K562 (cell line): ENCODE results near the gene KIAA1614.

Experiments used
- KLF16 ChIP-seq: IDR thresholded peaks from 2 replicates; pipeline ENCODE4 v1.6.1; 2016; ENCODE audit warnings: antibody characterized with exemption
- MTF1 ChIP-seq: fragments of 250-450 bp; sonication (Bioruptor Pico); IDR thresholded peaks from 2 replicates; pipeline ENCODE4 v1.9.0; 2021; ENCODE audit warnings: moderate library complexity, mild to moderate bottlenecking, inconsistent platforms, borderline replicate concordance
- PCBP2 ChIP-seq: fragments of 200-400 bp; formaldehyde crosslinking; IDR thresholded peaks from 2 replicates; pipeline ENCODE4 v1.6.1; 2018; ENCODE audit warnings: low read length, low read depth, mild to moderate bottlenecking, moderate library complexity; ENCODE audit not compliant: poor library complexity, severe bottlenecking
- POLR2AphosphoS5 ChIP-seq: IDR thresholded peaks from 2 replicates; pipeline ENCODE4 v1.6.1; 2011; ENCODE audit warnings: mild to moderate bottlenecking, low read depth, low read length, moderate library complexity; ENCODE audit not compliant: control insufficient read depth, insufficient read depth
- TF ChIP-seq, protein P1 (sequence below), 2 experiments: IDR thresholded peaks; 2 replicates each; pipeline ENCODE4 v1.6.1; 2011; ENCODE audit warnings: borderline replicate concordance in 1 of 2, control low read depth in 1 of 2, low read depth in 1 of 2, low read length in 1 of 2, mild to moderate bottlenecking in 1 of 2, mixed read lengths in 1 of 2, moderate library complexity in 1 of 2; ENCODE audit not compliant: insufficient read depth in 1 of 2, insufficient read length in 1 of 2, poor library complexity in 1 of 2, severe bottlenecking in 1 of 2; ENCODE audit errors: extremely low read depth in 1 of 2
- TF ChIP-seq, protein P2 (sequence below): fragments of 450-650 bp; formaldehyde crosslinking; IDR thresholded peaks from 2 replicates; pipeline ENCODE4 v1.4.0; 2020; ENCODE audit warnings: mild to moderate bottlenecking, moderate library complexity
- TF ChIP-seq, protein P3 (sequence below): sonication (generic); formaldehyde crosslinking; IDR thresholded peaks from 2 replicates; pipeline ENCODE4 v1.8.1; 2023; ENCODE audit warnings: mild to moderate bottlenecking, missing genetic modification reagents

DNA sequence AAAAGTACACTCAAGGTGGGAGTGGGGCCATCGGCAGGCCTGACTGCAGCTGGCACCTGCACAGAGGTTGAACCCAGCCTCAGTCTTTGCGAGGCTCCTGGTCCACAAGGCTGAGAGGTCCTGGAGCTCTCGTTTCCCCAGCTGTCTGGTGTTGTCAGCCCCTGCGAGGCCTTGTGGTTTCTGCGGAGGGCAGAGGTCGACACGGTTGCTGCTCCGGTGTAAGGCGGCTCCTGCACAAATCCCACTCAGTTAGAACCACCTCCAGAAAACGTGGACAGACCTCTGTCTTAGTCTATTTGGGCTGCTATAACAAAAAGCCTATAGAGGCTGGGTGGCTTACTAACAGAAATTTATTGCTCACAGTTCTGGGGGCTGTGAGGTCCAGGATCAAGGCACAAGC is 5.8 kb downstream of the KIAA1614 start:
- no peak for TF ChIP-seq MTF1 (CRISPR knock-in tag)
- TF ChIP-seq POLR2AphosphoS5, result no peak
- TF ChIP-seq, protein P1, sequence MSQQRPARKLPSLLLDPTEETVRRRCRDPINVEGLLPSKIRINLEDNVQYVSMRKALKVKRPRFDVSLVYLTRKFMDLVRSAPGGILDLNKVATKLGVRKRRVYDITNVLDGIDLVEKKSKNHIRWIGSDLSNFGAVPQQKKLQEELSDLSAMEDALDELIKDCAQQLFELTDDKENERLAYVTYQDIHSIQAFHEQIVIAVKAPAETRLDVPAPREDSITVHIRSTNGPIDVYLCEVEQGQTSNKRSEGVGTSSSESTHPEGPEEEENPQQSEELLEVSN (IDR thresholded peaks at IDR 0.05; ENCODE audit: borderline replicate concordance in 1 of 2, extremely low read depth in 1 of 2, insufficient read depth in 1 of 2, insufficient read length in 1 of 2, low read depth in 1 of 2, low read length in 1 of 2, poor library complexity in 1 of 2, severe bottlenecking in 1 of 2), result no peak
- TF ChIP-seq, protein P2, sequence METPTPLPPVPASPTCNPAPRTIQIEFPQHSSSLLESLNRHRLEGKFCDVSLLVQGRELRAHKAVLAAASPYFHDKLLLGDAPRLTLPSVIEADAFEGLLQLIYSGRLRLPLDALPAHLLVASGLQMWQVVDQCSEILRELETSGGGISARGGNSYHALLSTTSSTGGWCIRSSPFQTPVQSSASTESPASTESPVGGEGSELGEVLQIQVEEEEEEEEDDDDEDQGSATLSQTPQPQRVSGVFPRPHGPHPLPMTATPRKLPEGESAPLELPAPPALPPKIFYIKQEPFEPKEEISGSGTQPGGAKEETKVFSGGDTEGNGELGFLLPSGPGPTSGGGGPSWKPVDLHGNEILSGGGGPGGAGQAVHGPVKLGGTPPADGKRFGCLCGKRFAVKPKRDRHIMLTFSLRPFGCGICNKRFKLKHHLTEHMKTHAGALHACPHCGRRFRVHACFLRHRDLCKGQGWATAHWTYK (CRISPR knock-in tag), result no peak
- TF ChIP-seq, protein P3, sequence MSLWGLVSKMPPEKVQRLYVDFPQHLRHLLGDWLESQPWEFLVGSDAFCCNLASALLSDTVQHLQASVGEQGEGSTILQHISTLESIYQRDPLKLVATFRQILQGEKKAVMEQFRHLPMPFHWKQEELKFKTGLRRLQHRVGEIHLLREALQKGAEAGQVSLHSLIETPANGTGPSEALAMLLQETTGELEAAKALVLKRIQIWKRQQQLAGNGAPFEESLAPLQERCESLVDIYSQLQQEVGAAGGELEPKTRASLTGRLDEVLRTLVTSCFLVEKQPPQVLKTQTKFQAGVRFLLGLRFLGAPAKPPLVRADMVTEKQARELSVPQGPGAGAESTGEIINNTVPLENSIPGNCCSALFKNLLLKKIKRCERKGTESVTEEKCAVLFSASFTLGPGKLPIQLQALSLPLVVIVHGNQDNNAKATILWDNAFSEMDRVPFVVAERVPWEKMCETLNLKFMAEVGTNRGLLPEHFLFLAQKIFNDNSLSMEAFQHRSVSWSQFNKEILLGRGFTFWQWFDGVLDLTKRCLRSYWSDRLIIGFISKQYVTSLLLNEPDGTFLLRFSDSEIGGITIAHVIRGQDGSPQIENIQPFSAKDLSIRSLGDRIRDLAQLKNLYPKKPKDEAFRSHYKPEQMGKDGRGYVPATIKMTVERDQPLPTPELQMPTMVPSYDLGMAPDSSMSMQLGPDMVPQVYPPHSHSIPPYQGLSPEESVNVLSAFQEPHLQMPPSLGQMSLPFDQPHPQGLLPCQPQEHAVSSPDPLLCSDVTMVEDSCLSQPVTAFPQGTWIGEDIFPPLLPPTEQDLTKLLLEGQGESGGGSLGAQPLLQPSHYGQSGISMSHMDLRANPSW (CRISPR knock-in tag), result no peak
- TF ChIP-seq KLF16, result no peak
- no peak for TF ChIP-seq PCBP2
